Mammary epithelial cell (primary cell): Measurements from ENCODE around the gene MACROD1.

Experiments
- CTCF ChIP-seq, 2 donors: IDR thresholded peaks in 1 of 2; conservative IDR thresholded peaks in 1 of 2; 2 replicates each; pipeline ENCODE4 v1.5.1; 2011 to 2012; ENCODE audit warnings: inconsistent platforms in 2 of 2, low read length in 2 of 2, mild to moderate bottlenecking in 2 of 2, control low read depth in 1 of 2, low read depth in 1 of 2; ENCODE audit not compliant: insufficient read depth in 1 of 2; ENCODE audit errors: extremely low read depth in 1 of 2
- EZH2 ChIP-seq: IDR thresholded peaks from 2 replicates; pipeline ENCODE4 v1.6.1; 2012; ENCODE audit warnings: low read length, inconsistent platforms, borderline replicate concordance

- TF ChIP-seq CTCF (conservative IDR thresholded peaks at IDR 0.05 in 1 of 2, IDR thresholded peaks at IDR 0.05 in 1 of 2; ENCODE audit: extremely low read depth in 1 of 2, insufficient read depth in 1 of 2, low read depth in 1 of 2, low read length in 2 of 2) (no peak), EZH2 (no peak)
Measured at GRCh38 chr11:64010783-64011182, 155.1 kb downstream of the MACROD1 start.
